ENCODE data around the gene KLHL22.

KLHL22 gene

GRCh38 chr22:20469110-20469868 lies 26.3 kb downstream of the KLHL22 start:
- no peak for TF ChIP-seq CTCF (IDR thresholded peaks at IDR 0.05; ENCODE audit: control extremely low read depth, extremely low read depth, low read depth, missing control alignments)
- ChIA-PET POLR2A (no interaction called here), CTCF (interaction anchor here (0.9 kb wide), 2 partner anchors 13 to 51 kb away, joined by 3 read pairs; no protein-coding TSS in a partner anchor)
- DNase-seq (ENCODE audit: extremely low spot score), result no peak

GRCh38 chr22:20466659-20467379 lies 28.8 kb downstream of the KLHL22 start:
- TF ChIP-seq CTCF (IDR thresholded peaks at IDR 0.05; ENCODE audit: control extremely low read depth, extremely low read depth, low read depth, missing control alignments), result no peak
- POLR2A ChIA-PET, result no interaction called here
- DNase-seq (ENCODE audit: extremely low spot score), result no peak
- CTCF ChIA-PET, result interaction anchor here (0.6 to 0.7 kb wide), 2 partner anchors 10 to 49 kb away, joined by 3 read pairs; no protein-coding TSS in a partner anchor

- no peak for DNase-seq (ENCODE audit: extremely low spot score)
- ChIA-PET POLR2A (no interaction called here), CTCF (interaction anchor here (1.3 kb wide), 1 partner anchor 10 kb away, joined by 5 read pairs; no protein-coding TSS in a partner anchor)
- TF ChIP-seq CTCF (IDR thresholded peaks at IDR 0.05; ENCODE audit: control extremely low read depth, extremely low read depth, low read depth, missing control alignments), result no peak
These were observed 29.9 kb downstream of the KLHL22 start for GRCh38 chr22:20465759-20466077.

- no peak for TF ChIP-seq CTCF (IDR thresholded peaks at IDR 0.05; ENCODE audit: control extremely low read depth, extremely low read depth, low read depth, missing control alignments)
- no peak for DNase-seq (ENCODE audit: extremely low spot score)
- CTCF ChIA-PET, result interaction anchor here (1.0 to 1.3 kb wide), 3 partner anchors 9 to 308 kb away, joined by 3 to 5 read pairs (median 3); no protein-coding TSS in a partner anchor
- POLR2A ChIA-PET, result no interaction called here
These were observed 30.5 kb downstream of the KLHL22 start for GRCh38 chr22:20464912-20465758.

GRCh38 chr22:20464096-20464614 lies 31.4 kb downstream of the KLHL22 start:
- TF ChIP-seq CTCF (IDR thresholded peaks at IDR 0.05; ENCODE audit: control extremely low read depth, extremely low read depth, low read depth, missing control alignments), result no peak
- CTCF ChIA-PET, result interaction anchor here (1.0 to 2.3 kb wide), 5 partner anchors 9 to 307 kb away, joined by 3 to 7 read pairs (median 4); no protein-coding TSS in a partner anchor
- peak; percentile 52 for DNase-seq (ENCODE audit: extremely low spot score)
- POLR2A ChIA-PET, result no interaction called here
